CD4-positive, alpha-beta T cell treated with Interleukin-17A for 4 hours (primary cell): ENCODE data around the gene WDR1.

ENCODE experiments used
- DNase-seq: peaks from one replicate; pipeline ENCODE4 v3.0.0-alpha.2; 2020; ENCODE audit warnings: mixed read lengths

WDR1 gene

GRCh38 chr4:10097906-10098779, 18.5 kb downstream of the WDR1 start:
- no peak for DNase-seq

- peak; percentile 18 for DNase-seq
Measured at GRCh38 chr4:10096978-10097335, 19.6 kb downstream of the WDR1 start.

- peak; percentile 88 for DNase-seq
Measured at GRCh38 chr4:10096201-10096977, 20.2 kb downstream of the WDR1 start.

DNA sequence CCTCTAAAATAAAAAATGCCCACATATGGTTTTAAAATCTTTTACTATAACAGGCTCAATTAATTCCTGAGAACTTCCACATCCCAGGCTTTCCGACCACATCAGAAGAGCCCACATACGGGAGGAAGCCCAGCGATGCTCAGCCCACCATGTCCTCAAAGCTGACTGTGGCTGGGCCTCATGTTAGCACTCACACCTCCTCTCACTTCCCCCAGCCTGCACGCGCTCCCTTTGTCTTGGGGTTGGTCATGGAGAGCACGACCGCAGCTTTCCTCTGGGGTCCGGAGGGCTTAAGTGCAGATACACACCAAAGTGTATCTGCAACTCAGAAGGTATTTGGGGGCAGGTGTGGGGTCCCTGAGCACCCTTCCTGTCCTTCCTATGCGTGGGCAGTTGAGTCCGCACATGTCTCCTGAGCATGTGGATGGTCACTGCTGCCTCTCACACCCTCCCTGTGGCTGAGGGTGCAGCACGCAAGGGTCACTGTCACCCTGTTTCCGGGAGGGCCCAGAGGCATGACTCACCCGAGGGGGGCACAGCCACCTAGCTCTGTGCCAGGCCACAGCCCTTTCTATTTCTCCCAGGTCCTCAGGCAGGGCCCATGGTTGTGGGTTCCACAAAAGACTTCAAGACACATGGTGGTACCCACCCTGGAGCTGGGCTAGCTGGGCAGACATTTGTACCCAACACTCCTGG, 21.2 kb downstream of the WDR1 start:
- peak; percentile 50 for DNase-seq

DNA sequence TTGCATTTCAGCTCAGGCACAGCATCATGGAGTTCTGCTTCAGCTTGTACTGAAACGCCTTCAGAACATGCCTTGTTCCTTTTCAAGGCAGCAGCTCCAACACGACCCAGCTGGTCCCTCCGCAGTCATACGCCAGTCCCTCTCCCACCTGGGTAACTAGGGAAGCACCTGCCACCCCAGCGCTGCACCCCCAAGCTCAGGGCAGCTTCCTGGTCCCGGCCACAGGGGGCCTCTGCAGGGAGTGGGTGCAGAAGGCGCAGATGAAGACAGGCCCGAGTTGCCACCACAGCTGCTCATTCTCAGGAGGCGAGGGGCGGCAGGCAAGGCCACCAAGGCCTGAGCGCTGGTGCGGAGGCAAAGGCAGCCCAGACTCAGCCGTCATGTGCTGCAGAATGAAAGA, 21.8 kb downstream of the WDR1 start:
- peak; percentile 20 for DNase-seq

DNA sequence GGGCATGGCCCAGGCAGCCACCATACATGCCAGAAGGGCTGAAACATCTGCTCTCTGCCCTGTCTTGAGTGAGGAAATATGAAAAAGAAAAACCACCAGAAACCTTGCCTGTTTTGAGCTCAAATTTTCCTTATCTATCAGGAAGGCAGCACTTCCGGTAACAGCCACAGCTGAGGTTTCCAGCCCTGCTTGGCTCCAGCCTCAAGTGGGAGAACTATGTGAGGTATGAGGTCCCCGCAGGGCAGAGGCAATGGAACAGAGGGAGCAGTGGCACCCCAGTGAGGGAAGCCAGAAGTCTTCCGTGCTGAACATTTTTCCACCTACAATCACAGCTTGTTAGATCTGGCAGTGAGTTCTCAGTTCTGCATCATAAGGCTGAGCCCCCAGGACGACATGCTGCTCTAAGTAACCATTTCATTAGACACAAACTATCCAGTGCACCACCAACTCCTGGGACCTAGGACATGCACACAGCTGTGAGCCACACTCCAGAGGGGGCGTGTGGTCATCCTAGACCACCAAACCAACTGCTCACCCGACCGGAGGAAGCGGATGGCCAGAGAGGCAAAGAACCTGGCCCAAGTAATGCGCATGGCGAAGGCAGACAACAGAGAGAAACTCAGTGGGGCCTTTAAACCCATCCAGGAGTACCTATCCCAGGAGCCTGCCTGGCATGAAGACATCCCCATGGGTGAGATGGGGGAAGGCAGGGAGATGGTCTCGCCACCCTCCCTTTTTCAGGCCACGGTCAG, 22.6 kb downstream of the WDR1 start:
- peak; percentile 40 for DNase-seq

- DNase-seq = no peak
Measured at GRCh38 chr4:10093271-10093621, 23.4 kb downstream of the WDR1 start.

DNA sequence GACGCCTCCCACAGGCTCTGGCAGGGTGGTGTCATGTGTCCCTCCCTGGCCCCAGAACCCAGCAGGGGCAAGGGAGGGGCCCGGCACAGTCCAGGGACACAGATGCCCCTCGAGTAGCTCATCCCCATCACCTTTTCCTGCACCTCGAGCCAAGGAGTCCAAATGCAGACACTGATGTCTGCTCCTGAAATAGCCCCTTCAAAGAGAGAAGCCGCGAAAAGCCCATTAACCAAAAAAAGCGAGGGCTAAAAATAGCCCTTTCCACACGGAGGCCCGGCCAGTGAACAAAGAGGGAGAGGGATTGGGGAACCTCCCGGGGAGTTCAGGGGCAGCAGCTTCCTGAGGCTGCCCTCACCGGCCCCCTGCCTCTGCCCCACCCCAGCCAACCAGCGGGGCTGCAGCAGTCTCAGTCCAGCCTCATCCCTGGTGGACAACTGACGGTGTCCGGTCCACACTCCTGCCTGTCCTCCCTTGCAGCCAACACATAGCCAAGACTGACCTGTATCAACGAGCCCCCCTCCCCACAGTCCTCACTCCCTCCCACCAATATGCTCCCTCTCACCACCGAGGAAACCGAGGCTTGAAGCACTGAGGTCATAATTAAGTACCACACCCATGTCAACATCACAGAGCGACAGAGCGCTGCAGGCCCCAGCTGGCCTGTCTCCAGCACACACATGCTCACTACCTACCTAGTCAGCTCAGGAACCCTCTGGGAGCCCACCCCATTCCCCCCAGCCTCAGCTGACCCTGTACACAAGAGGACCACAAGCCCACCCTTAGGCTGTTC, 23.9 kb downstream of the WDR1 start:
- no peak for DNase-seq

DNA sequence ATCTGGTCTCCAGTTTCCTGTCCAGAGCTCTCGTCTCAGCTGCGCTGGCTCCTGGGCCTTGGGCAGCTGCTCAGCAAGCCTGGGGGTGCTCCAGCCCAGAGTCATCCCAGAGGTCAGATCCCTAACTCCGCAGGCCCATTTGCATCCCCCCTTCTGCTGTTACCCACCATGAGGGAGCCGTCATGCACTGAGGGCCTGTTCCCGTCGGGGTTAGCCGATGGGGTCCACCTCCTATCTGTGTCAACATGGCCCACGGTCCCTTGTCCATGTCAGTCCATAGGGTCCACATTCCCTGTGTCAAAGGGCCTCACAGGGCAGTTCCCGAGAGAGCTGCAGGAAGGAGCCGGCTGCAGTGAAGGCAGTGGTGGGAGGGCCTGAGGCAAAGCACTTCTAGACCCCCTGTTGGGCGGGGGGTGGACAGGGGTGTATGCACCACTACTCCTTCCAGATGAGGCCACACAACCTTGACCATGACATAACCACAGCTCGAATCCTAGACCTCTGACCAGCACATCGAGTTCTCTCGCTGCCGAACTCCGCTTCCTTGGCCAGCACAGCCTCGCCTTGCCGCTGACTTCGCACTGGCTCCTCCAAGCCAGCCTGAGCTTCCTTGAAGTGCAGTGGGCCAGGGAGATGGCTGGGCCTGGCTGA, 24.9 kb downstream of the WDR1 start:
- no peak for DNase-seq

- DNase-seq = no peak
Measured at GRCh38 chr4:10090467-10091250, 25.9 kb downstream of the WDR1 start.

DNA sequence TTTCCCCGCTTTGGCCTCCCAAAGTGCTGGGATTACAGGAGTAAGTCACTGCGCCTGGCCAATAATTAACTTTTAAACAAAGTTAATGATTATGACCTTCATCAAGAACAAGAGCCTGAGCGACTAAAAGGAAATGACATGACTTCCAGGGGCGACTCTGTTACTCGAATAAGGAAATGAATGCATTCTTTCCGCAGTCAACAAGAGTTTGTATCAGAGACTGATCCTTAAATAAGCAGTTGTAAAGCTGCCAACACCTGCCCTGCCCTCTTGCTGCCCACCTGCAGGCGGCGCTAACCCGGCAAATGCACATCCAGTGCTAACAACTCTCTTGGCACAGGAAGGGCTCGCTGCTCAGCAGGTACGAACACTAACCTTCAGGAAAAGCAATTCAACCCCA, 27.3 kb downstream of the WDR1 start:
- peak; percentile 24 for DNase-seq

GRCh38 chr4:10088135-10089010, 28.2 kb downstream of the WDR1 start:
- no peak for DNase-seq

DNA sequence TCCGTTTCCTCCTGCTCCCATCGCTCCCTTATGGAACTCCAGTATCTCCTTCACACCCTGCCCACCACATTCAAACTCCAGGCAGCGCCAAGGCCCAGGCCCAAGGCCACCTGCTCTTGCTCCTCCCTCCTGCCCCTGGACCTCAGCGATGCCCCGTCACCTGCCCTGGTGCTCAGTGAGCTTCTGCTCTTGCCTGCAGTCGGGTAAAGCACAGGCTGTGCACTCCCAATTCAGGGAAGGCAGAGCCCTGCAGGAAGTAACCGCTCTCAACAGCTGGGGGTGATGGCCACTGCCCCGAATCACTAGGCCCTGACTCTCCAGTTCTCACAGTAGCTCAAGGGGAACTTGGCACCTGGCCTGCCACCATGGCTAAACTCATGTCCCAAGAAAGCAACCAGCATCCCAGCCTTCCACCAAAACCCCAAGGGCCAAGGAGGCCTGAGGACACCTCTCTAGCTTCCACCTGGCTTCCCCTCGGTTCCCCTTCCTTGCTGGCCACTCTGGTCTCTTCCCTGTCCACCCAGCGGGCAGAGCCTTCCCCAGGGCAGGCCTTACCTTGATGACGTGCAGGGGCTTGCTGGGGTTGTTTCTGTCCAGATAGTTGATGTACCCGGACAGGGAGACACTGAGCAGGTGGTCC, 29.3 kb downstream of the WDR1 start:
- DNase-seq = no peak

- no peak for DNase-seq
Measured at GRCh38 chr4:10086506-10087120, 30.0 kb downstream of the WDR1 start.

DNA sequence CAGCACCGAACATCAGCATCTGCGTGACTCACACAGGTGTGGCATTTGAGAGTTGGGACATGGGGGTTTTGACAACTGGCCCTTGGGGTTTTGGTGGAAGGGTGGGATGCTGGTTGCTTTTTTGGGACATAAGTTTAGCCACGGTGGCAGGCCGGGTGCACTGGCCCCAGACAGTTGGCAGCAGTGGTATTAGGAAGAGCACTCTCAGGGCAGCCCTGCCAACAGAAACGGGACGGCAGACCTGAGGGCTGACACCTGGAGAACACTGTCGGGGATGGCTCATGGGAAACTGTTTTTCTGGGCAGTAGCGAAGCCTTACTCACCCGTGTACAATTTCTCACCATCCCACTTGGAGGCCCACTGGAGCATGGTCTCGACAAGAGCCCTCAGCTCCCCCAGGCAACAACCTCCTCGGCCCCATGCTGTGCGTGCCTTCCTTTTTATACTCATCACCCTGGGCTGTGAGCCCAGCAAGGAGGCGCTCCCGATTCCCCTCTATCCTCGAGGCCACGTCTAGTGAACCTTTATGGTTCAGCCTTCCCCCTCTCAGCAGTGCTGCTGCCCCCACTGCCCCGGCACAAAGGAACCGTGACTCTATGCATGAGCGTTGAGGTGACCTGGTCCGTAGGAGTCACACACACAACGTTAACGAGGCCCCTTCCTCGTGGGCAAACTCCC, 30.6 kb downstream of the WDR1 start:
- no peak for DNase-seq

DNA sequence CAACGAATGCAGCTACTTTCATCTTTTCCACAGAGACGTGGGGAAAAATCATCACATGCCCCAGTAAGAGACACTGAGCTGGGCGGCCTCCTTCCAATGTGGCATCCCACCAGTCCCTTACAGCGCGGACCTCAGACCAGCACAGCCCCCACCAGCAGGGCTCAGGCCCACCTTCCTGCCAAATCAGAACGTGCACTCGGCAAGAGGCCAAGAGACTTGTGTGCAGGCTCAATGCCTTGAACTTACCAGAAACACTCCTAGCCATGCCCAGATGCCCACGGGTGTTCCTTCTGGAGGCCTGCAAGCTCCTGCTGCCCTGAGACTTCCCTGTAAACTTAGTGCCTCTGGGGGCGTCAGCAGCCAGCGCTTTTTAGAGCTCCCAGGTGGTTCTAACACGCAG, 31.2 kb downstream of the WDR1 start:
- no peak for DNase-seq

GRCh38 chr4:10084651-10085358, 31.8 kb downstream of the WDR1 start:
- no peak for DNase-seq
